Suprapubic skin (tissue), 4 donors: ENCODE results near the gene DMWD.

ENCODE experiments used
- POLR2A ChIP-seq, 2 donors: fragments of 450-650 bp; IDR thresholded peaks; one replicate each; pipeline ENCODE4 v1.6.1; 2017; ENCODE audit warnings: antibody characterized with exemption in 2 of 2, mild to moderate bottlenecking in 2 of 2, moderate library complexity in 2 of 2
- POLR2AphosphoS5 ChIP-seq, 3 donors: sonication (generic); formaldehyde crosslinking; IDR thresholded peaks; one replicate each; pipeline ENCODE4 v1.6.1; 2017; ENCODE audit warnings: antibody characterized with exemption in 3 of 3
- TF ChIP-seq, protein P1 (sequence below), 2 donors: fragments of 200-600 bp in 1 of 2; fragments of 450-650 bp in 1 of 2; sonication (generic) in 1 of 2; IDR thresholded peaks; one replicate each; pipeline ENCODE4 v1.5.1; 2016 to 2019; ENCODE audit warnings: antibody characterized with exemption in 2 of 2, mild to moderate bottlenecking in 1 of 2, moderate library complexity in 1 of 2

DNA sequence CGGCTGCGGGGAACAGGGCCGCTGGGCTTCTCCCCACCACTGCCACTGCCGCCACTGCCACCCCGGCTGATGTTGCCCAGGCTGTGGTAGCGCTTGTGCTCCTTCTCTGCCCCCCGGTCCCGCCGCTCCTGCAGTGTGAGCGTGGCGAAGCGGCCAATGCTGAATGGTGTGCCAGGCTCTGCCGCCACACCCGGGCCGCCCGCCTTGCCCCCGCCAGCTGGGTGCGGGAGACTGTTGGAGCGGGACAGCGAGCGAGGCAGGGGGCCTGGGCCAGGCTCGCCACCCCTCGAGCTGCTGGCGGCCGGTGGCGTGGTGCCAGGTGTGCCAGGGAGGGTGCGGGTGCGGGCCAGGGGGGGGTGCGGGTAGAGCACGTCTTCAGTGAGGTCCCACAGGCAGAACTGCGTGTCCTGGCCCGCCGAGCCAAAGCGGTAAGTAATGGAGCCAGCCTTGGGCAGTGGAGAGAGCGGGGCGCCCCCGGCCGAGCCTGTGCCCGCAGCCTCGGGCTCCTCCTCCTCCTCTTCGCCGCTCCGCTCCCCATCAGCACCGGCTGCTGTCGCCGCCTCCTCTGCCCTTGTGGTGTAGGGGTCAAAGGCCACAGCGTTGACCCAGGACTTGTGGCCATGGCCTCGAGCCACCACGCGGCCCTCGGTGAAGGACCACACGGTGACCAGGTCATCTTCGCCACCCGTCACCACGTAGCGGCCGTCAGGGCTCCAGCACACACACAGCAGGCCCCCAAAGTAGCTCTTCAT, 6.7 kb downstream of the DMWD start:
- TF ChIP-seq, protein P1, sequence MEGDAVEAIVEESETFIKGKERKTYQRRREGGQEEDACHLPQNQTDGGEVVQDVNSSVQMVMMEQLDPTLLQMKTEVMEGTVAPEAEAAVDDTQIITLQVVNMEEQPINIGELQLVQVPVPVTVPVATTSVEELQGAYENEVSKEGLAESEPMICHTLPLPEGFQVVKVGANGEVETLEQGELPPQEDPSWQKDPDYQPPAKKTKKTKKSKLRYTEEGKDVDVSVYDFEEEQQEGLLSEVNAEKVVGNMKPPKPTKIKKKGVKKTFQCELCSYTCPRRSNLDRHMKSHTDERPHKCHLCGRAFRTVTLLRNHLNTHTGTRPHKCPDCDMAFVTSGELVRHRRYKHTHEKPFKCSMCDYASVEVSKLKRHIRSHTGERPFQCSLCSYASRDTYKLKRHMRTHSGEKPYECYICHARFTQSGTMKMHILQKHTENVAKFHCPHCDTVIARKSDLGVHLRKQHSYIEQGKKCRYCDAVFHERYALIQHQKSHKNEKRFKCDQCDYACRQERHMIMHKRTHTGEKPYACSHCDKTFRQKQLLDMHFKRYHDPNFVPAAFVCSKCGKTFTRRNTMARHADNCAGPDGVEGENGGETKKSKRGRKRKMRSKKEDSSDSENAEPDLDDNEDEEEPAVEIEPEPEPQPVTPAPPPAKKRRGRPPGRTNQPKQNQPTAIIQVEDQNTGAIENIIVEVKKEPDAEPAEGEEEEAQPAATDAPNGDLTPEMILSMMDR (IDR thresholded peaks at IDR 0.05) = no peak
- TF ChIP-seq POLR2A (IDR thresholded peaks at IDR 0.05) = no peak
- no peak for TF ChIP-seq POLR2AphosphoS5 (IDR thresholded peaks at IDR 0.05)
